HG03103 (cell line): ENCODE measurements around the gene PPP3R1.
A peak's percentile ranks its signal among the peaks of the same experiment; 100 is the strongest.

ENCODE experiments used
- ATAC-seq: cut with Tn5 transposase; IDR thresholded peaks from one replicate; pipeline ENCODE4 v1.9.1; 2021; ENCODE audit warnings: low read depth; ENCODE audit not compliant: unreplicated experiment

PPP3R1 gene

GRCh38 chr2:68263632-68264031, 11.3 kb upstream of the PPP3R1 start:
- no peak for ATAC-seq

- ATAC-seq: no peak
These were observed 6.5 kb upstream of the PPP3R1 start for GRCh38 chr2:68258851-68259250.

- no peak for ATAC-seq
These were observed 3.7 kb upstream of the PPP3R1 start for GRCh38 chr2:68256093-68256450.

GRCh38 chr2:68253219-68254068, 1.1 kb upstream of the PPP3R1 start:
- no peak for ATAC-seq

DNA sequence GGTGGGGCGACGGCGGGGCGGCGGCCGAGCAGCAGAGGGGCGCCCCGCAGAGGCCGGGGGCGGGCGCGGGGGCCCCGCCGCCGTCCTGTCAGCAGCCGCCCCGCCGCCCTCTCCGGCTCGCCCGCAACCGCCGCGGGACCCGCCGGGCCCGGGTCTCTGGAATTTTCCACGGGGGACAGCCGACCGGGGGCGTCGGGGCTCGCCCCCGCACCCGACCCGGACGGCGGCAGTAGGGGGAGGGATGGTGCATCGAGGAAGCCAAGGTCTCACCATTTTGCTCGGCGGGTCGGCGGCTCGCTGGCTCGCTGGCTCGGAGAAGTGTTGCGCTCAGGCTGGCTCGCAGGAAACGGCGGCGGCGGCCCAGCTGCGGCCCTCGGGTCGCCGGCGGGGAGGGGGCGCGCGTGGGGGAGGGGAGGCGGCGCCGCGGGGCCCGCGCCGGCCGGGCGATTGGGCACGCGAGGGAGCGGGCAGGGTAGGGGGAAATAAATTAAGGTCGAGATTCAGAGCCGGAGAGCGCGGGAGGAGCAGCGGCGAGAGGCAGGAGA, 405 bp downstream of the PPP3R1 start:
- ATAC-seq: no peak

DNA sequence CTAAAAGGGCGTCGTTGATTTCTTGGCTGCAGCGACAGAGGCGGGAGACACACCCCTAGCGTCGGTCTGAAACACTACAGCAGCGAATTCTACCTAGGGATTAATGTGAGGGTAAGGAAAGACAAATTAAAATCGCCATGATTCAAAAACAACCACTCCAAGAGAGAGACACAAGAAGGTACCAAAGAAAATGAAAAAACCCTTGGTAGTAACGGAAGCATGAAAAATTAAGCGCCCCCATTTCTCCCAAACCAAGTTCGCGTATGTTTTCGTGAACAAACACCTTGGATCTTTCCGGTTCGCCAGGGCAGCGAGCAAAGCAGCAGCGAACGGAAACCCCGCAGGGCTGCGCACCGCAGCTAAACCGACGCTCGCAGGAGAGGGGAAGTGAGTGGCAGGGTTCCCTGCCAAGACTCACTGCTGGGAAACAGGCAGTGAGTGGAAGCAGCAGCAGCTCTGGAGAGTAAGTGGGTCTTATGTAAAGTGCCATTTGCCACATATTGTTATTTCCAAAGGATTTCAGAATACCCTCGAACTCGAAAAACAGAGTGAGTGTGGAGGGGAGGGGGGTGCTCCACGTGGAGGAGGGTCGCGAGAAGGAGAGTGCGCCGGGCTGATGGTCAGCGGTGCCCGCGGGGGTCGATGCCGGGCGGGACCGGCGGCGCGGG, 1.0 kb downstream of the PPP3R1 start:
- peak; percentile 47 for ATAC-seq

- no peak for ATAC-seq
These were observed 1.6 kb downstream of the PPP3R1 start for GRCh38 chr2:68250652-68251186.

DNA sequence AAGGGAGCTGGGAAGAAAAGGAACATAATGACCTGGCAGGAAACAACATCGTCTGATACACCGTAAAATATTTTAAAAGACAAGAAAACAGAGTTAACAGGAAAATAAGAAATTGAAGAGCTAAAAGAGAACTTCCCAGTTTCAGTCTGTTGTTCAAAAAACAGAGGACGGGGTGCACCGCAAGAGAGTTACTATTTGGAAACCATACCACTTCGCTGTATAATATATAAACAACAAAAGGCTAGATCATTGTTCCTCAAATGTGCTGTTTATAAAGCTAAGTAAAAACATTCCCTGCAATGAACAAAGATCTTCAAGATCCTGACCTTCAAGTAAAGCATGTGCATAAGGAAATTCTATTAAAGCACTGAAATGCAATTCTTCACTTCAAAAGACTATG, 2.1 kb downstream of the PPP3R1 start:
- no peak for ATAC-seq

DNA sequence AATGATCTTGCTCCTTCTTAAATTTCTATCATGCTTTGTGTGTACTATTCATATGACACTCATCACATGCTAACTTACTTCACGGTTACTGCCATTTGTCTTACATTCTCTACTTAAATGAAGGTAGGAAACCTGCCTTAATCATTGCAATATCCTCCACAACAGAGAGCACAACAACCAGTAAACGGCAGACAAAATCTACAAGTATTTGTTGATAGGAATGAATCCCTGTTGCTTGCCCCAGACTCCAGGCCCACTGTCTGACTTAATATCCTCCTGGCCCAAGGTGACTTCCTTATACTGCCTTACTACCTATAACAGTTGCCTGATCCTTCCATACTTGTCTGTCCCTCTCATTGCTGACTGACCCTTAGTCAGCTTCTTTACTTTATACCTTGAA, 3.5 kb downstream of the PPP3R1 start:
- ATAC-seq: no peak

DNA sequence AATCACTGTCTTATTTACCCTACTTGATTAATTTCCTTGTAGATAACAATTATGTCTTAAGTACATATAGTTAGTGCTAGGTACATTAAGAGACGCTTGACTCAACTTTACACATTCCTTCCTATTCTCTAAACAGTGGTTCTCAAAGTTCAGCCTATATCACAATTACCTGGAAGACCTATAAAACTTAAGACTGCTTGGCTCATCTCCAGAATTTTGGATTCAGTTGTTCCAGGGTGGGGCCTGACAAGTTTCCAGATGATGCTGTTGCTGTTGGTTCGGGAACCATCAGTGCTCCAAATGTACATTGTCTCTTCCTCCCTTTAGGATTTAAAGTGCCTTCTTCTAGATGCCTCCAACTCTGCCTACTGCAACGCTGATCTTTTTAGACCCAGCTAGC, 4.0 kb downstream of the PPP3R1 start:
- ATAC-seq: no peak

GRCh38 chr2:68246396-68246795, 5.9 kb downstream of the PPP3R1 start:
- ATAC-seq: no peak

DNA sequence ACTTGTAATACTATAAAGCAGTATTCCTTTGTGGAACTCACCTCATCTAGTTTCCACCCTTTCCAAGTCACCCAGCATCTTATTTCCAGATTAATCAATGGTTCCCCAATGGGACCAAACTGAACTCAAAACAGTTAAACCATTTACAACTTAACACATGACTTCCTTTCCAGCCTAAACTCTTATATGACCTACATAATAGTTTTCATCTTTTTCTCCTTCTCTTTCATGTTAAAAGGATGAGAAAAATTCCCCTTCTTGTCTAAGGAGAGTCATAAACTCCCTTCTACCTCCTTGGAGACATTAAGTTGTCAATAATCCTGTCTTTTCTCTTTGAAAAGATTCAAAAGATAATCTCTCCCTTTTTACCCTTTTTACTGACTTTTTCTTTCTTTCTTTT, 6.7 kb downstream of the PPP3R1 start:
- no peak for ATAC-seq

- no peak for ATAC-seq
These were observed 7.3 kb downstream of the PPP3R1 start for GRCh38 chr2:68245066-68245465.

GRCh38 chr2:68244456-68244855, 7.9 kb downstream of the PPP3R1 start:
- no peak for ATAC-seq

GRCh38 chr2:68241732-68242131, 10.6 kb downstream of the PPP3R1 start:
- no peak for ATAC-seq

DNA sequence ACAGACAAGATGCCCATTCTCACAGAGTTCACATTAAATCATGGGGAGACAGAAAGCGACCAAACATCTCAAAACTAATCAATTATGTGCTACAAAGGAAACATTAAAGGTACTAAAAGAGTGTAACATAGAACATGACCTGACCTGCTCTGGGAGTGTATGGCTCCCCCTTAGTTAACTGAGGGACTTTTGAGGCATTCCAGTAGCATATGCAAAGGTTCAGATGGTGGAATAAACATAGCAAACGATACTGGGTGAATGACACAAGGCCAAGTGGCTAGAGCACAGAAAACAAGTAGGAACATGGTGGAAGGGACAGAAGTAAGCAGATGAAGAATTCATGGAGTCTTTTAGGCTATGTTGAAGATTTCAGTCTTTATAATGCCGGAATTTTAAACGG, 11.9 kb downstream of the PPP3R1 start:
- no peak for ATAC-seq

DNA sequence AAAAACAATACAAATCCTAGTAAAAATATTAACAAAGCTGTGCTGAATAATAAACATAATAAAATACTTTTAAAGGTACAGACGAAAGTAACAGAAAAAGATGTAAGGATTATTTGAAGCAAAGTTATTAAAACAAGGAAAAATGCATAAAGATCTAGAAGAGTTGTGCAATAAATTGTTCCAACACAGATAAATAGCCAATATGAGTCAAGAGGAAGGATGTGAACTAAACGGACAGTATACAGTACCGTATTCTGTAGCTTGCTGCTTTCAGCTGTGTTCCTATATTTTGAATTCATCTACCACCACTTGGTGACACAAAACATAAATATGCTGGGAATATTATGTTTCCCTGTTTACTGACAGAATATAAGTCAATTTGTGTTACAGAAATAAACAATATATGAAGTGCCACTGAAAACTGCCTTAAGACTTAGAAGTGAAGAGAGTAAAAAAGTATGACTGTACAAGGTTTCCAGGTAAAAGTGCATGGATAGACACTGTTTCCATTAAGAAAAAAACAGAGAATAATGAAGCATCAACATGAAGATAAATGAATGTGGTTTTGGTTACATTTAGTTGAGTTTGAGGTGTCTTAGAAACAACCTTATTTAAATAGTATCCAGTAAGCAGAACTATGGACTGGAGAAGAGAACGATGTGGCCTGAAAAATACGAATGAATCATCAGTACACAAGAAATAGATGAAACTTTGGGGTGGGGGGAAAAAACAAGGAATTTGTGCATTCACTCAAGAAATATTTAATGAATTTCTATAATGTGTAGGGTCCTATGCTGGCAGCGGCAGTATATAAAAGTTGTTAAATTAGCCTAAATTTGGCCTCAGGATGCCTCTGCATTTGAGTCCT, 13.1 kb downstream of the PPP3R1 start:
- ATAC-seq: no peak

- ATAC-seq: no peak
These were observed 14.3 kb downstream of the PPP3R1 start for GRCh38 chr2:68237976-68238580.

DNA sequence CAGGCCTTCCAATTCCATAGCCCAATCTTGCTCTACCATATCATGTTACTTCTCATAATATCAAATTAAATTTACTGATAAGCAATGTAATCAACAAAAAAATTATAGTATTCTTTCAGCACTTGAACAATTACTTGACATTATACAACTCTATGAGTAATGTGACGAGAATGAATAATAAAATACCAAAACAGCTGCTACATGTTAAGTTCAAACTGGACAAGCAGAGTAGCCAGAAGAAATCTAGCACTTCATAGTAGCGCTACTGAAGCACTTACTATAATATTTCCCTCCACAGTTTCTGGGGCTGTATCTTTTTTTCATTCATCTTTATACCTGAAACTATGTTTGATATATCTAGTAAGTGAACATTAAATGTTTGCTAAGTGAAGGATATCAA, 14.9 kb downstream of the PPP3R1 start:
- ATAC-seq: no peak

DNA sequence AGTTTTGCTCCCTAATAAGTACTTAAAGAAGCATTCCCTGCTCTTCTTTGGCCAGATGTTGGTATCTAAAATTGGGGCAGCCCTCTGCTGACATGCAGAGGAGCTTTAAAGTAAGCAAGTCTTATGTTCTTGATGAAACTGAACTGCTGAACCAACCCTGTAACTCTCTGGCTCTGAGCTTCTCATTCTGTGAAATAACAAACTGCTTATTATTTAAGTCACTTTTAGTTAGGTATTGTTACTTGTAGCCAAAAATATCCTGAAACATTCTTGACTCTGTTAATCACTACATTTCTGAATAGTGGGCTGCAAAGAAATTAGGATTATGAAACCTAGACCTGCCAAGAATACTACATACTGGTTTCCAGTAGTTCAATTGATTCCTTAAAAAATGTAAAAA, 15.5 kb downstream of the PPP3R1 start:
- ATAC-seq: no peak
